GM19351 (cell line): ENCODE results near the gene EDAR.
A peak's percentile ranks its signal among the peaks of the same experiment; 100 is the strongest.

Experiments
- ATAC-seq: cut with Tn5 transposase; IDR thresholded peaks from one replicate; pipeline ENCODE4 v1.9.1; 2021; ENCODE audit warnings: mild to moderate bottlenecking, moderate library complexity; ENCODE audit not compliant: unreplicated experiment

The EDAR gene

DNA sequence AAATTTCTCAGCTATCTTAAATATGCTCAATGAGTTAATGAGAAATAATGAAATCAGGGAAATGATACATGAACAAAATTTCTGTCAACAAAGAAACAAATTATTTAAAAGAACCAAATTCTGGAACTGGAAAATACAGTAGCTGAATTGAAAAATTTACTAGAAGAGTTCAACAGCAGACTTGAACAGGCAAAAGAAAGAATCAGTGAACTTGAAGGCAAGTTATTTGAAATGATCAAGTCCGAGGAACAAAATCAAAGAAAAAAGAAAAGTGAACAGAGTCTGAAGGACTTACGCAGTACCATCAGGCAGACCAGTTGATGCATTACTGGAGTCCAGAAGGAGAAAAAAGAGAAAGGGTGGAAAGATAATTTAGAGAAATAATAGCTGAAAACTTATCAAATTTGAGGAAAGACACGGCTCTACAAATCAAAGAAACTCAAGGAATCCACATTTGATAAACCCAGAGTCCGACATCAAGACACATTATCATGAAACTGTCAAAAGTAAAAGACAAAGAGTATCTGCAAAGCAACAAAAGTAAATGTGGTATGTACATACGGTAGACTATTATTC lies 118.9 kb downstream of the EDAR start:
- no peak for ATAC-seq

- no peak for ATAC-seq
These were observed 119.5 kb downstream of the EDAR start for GRCh38 chr2:108869542-108869941.

- no peak for ATAC-seq
These were observed 120.1 kb downstream of the EDAR start for GRCh38 chr2:108868911-108869310.

GRCh38 chr2:108866041-108866440 lies 123.0 kb downstream of the EDAR start:
- no peak for ATAC-seq

- no peak for ATAC-seq
These were observed 130.1 kb downstream of the EDAR start for GRCh38 chr2:108858894-108859293.

DNA sequence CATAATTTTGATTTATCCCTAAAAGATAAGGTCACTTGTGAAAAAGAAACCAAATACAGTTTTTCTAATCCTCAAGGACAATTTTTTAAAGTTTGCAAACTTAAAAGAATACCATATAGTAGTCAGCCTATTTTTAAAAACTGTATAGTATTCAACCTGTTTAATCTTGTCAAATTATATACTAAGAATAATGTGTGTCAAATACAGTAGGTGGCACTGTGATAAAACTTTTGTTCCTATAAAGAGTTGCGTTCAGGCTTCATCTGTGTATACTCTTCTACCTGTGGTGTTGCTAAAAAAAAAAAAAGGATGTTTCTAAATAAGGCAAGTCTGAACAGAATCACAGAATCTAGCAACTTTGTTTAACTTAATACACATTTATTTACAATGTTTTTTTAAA lies 133.8 kb downstream of the EDAR start:
- ATAC-seq: peak; percentile 50

- ATAC-seq: no peak
These were observed 134.5 kb downstream of the EDAR start for GRCh38 chr2:108854484-108854883.

GRCh38 chr2:108853421-108853820 lies 135.6 kb downstream of the EDAR start:
- no peak for ATAC-seq

DNA sequence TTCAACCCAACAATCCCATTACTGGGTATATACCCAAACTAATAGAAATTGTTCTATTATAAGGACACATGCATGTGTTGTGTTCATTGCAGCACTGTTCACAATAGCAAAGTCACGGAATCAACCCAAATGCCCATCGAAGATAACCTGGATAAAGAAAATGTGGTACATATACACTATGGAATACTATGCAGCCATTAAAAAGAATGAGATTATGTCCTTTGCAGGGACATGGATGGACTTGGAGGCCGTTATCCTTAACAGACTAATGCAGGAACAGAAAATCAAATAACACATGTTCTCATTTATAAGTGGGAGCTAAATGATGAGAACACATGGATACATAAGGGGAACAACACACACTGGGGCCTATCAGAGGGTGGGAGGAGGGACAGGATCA lies 136.6 kb downstream of the EDAR start:
- no peak for ATAC-seq

- ATAC-seq: no peak
These were observed 142.0 kb downstream of the EDAR start for GRCh38 chr2:108847000-108847399.

- ATAC-seq: no peak
These were observed 143.1 kb downstream of the EDAR start for GRCh38 chr2:108845923-108846322.
